NCI-H2196 treated with DMSO at 0.1 percent for 48 hours (cell line): Measurements from ENCODE around the gene SCN8A.
"Not testable (repeated sequence)": the region's sequence is repeated elsewhere in the genome, so short reads cannot be mapped to it uniquely, and the experiment has no call there.

Experiments
- DNase-seq: peaks from one replicate; lab custom pipeline; 2025; ENCODE audit not compliant: unreplicated experiment; lab: John Stamatoyannopoulos, UW

The SCN8A gene

DNA sequence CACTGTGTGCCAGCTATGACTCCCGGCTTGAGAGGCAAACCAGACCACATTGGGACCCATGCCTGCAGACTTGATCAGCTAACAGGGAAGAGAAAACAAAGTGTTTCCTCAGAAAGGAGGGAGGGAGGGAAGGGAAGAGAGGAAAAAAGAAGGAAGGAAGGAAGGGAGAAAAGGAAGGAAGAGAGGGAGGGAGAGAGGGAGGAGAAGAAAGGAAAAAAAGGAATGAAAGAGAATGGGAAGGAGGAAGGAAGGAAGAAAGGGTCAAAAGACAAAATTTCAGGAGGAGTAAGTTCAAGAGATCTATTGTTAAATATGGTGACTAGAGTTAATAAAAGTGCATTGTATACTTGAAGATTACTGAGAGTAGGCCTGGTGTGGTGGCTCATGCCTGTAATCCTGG, 238.6 kb downstream of the SCN8A start:
- no peak for DNase-seq

DNA sequence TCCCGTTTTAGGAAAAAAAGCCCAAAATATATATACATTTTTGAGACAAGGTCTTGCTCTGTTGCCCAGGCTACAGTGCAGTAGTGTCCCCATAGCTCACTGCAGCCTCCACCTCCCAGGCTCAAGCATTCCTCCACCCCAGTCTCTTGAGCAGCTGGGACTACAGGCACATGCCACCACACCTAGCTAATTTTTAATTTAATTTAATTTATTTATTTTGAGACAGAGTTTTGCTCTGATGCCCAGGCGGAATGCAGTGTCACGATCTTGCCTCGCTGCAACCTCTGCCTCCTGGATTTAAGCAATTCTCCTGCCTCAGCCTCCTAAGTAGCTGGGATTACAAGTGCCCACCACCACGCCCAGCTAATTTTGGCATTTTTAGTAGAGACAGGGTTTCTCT, 240.8 kb downstream of the SCN8A start:
- DNase-seq, result not testable (repeated sequence)

DNA sequence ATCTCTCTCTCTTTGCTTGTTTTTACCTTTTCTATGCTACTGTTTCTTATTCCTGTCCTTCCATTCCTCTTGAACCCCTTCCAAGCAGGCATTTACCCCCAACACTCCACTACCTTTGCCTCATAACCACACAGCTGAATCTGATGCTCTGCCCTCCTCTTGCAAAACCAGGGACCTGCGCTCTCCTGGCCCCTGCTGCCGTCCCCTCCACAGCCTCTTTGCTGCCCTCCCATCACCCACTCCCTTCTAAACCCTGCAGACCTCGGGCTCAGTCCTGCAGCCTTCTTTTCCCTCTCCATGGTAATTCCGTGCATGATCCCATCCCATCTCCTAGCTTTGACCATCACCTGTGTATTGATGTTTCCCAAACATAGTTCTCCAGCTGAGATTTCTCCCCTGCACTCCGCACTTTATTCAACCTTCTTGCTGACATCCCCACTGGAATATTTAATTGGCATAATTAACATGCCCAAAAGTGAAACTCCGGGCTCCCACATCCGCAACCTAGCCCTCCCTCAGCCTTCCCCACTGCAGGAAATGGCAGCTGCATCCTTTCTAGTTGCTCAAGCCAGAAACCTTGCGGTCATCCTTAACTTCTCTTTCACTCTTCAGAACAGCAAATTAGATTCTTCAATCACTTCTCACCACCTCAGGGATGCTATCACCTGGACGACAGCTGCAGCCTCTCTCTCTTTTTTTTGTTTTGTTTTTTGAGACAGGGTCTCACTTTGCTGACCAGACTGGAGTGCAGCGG, 241.5 kb downstream of the SCN8A start:
- no peak for DNase-seq

DNA sequence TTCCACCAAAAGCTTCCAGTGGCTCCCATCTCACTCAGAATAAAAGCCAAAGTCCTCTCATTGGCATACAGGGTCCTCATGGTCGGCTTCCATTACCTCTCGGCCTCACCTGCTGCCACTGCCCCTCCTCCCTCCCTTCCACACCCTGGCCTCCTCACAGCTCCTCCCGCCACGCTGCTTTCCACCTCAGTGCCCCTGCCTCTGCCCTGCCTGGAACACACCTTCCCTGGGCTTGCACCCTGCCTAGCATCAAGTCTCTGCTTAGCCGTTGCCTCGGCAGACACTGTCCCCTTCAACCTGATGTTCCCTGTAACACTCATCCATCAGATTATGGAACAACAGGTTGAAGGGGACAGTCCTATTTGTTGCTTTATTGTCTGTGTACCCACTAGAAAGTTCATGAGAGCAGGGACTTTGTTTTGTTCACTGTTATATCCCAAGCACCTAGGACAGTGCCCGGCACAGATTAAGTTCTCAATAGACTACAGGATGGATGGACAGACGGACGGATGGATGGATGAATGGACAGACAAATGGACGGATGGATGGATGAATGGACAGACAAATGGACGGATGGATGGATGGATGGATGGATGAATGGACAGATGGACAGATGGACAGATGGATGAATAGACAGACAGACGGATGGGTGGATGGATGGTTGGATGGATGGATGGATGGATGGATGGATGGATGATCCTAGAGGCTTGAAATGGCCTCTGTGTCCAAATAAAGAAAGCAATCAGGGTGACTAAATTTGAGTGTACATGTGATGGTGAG, 242.6 kb downstream of the SCN8A start:
- DNase-seq, result no peak

DNA sequence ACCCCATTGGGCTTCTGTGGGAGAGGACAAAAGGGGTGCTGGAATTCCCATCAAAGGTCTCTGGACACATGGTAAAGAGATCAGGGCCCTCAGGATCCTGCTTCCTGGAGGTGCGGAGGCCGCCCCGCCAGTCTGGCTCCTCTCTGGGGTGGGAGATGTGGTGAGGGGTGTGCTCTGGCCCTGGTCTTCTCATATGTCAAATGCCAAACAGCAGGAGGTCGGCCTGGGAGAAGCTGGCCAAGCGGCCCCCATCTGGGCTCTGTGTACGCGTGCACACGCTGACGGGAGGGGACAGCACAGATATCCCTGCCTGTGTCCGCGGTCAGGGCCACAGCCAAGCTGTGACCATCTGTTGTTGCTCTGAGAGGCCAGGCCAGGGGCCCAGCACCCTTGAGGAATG, 243.4 kb downstream of the SCN8A start:
- no peak for DNase-seq

DNA sequence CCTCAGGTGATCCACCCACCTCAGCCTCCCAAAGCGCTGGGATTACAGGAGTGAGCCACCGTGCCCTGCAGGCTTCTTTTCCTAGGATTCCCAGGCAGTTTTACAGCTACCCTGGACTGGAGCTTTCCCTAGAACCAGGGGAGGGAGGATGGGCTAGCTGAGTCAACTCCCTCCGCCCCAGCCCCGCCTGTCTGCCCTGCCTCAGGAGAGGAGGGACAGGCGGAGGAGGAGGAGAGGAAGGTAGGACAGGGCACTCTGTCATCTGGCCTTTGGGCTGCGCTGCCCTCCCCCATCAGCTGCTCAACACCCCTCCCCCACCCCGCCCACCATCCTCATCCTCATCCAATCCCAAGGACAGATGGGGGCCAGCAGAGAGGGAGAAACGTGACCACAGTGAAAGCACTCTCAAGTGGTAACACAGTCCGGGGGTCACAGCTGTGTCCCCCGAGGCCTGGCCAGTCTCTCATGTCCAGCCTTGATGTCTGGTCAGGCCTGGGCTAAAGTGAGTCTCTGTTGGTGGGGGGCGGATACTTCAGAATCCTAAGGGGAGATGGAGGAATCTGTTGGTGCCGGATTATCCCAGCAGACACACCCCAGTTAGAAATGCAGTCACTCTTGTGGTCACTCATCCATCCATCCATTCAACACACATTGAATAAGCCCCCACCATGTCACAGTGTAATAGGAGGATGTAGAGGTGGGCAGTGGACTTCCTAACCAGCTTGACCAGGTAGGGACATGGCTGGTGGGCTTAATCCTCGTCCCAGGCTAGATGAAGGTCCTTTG, 245.2 kb downstream of the SCN8A start:
- DNase-seq, result no peak

DNA sequence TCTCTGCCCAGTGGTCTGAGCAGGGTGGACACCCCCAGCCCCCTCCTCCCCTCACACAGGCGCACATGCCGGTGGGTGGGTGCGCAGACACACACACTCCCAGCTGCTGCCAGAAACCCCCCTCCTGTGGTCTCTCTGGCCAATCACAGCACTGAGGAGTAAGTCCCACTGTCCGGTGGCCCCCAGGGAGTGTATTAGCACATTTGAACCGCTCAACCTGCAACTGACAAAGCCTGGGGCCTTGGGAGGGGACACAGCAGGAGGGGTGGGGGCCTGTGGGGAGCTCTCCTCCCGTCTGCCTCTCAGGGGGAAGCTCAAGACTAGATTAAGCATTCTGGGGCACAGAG, 245.8 kb downstream of the SCN8A start:
- DNase-seq, result no peak

DNA sequence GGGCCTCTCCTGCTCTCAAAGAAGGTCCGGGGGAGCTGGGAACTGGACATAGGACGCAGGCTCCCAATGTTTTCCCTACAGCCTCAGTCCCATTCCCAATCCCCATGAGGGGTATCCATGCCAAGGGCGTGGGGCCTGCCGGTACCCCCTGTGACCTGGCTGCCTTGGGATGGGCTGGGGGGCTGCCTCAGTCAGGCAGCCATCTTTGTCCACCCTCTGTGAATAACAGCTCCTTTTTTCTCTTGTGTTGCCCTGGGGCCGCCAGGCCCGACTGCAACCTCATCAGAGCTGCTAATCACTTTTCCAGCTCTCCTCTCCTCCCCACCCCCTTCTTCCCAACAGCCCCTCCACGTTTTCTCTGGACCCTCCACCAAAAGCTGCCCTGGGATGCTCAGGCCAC, 246.3 kb downstream of the SCN8A start:
- no peak for DNase-seq

DNA sequence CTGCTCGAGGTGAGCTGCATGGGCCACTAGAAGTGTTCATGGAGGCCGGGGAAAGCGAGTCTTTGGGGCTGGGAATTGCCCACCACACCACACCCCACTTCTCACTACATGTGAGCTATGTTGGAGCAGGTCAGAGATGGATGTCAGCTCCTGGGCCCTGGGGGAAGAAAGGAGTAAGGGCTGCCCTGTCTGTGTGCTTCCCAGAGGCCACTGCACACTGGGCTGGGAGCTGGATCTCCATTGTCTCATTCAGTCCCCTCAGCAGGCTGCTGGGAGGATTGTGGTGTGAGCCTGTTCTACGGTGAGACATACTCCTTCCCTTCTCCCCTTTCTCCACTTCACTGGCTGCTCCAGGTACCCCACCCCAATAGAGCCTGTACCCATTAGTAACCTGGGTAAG, 247.0 kb downstream of the SCN8A start:
- no peak for DNase-seq

DNA sequence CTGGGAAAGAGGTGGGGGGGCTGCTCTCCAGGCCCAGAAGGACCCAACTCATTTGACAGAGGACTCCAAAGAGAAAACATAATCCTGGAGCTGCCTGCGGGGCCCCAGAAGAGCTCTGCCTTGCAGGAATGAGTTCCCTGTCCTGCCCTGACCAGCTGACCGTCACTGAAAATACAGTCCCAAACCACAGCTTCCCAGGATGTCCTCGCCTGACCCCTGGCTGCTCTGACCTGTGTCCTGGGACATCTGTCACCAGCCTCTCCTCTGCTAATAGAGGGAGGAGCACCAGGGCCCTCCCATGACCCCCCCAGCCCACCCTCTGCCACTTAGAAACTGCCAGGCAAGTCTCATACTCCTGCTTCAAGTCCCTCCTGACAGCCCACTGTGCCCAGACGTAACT, 247.7 kb downstream of the SCN8A start:
- DNase-seq, result no peak

DNA sequence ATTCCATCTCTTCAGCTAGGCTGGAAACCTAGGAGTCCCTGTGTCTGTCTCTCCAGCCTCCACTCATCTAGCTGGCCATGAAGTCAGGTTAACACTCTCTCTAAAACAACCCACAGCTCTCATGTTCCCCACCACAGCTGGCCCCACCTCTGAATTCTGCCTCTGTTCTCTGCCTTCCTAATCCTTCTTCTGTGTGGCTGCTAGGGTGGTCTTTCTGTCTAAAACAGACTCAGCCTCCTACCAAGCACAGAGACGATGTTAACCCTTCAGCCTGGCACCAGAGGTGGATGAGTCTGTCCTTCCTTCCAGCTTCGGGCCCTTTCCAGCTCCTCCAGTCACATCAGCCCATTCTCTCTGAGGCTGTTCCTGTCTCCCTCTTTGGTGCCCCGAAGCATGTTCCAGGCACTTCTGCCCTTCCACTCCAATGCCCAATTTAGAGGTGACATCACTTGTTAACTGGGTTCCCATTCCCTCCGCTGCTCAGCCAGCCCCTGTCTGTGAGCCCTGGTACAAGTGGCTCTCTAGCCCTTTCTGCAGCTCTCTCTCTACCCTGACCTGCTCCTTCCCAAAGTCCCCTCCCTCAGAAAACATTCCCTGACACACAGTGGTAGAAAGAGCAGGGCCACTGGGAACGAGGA, 248.4 kb downstream of the SCN8A start:
- DNase-seq, result no peak

DNA sequence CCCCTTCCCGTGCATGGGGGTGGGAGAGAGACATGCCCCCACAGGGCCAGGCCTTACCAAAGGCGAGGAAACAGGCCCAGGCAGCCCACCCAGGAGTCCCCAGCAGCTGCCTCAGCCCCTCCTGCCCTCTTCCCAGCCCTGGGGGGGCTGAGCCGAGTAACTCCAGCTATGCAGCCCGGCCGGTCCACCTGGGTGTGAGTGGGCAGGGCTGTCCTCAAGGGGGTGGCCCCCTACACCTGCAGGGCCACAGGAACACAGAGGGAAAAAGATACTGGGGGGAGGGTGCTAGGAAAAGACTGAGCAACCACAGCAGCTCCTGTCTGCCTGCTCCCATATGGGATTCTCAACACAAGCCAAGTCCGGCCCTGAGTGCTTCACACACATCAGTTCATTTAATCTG, 249.9 kb downstream of the SCN8A start:
- no peak for DNase-seq

DNA sequence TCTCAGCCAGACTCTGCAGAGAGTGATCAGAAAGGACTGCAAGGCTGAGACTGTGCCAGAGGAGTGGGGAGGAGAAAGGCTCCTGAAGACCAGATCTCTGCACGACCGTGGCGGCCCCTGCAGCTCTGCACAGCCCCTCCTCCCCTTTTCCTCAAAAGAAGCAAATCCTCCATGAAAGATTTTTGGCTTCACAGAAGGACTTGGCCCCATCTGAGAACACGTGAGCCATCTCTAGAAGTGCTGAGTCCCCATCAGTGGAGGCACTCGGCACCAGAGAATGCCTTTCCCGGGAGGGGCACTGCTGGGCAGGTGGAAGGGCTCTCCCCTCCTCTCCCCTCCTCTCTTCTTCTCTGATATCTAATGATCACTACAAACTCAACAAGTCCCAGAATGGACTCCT, 250.7 kb downstream of the SCN8A start:
- no peak for DNase-seq

DNA sequence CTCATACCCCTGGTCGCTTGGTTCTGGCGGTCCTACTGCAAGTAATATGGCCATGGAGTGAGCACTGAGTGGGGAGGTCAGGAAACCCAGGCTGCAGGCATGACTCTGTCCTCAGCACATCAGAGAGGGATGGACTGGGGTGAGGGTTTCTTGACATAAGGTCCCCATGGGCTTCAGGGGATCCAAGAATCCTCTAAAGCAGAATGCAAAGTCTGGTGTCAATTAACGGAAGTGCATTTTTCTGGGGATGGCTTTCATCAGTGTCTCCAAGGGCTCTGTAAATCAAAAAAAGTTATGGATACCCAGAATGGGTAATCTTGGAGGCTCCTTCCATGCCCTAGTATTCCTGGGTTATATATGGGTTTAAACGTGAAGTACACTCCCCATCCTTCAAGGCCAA, 253.8 kb downstream of the SCN8A start:
- DNase-seq, result no peak

DNA sequence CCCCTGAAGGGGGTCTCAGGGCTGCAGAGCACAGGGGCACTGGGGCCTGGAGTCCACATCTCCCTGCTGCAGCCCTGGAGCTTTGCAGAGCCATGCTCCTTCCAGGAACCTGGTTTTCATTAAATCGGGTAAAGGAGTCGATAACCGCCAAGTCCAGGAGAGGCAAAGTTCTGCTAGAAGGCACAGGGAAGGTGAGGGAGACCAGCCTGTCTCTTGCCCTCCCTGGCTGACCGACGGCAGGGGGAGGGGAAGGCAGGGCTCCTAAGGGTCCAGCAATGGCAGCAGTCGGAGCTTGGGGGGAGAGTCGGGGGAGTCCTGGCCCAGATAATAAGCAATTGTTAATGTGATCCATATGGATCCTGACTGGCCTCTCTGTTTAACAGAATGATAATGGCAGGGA, 254.4 kb downstream of the SCN8A start:
- DNase-seq, result no peak

DNA sequence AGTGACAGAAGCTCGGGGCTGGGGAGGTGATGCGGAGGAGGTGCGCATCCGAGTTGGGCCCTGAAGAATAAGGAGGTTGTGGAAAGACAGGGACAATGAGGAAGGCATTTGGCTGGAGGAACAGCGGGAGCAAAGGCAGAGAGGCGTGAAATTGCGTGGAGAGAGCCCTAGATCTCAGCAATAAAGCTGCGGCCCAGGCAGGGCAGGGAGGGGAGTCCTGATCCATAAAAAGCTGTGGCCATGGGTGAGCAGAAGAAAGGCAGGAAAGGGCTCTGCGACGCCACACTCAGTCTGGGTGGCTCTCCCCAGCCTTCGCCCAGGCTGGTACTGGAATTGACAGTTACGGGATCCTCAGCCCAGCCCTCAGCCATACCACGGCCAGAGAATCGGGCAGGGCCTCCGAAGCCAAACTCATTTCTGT, 255.2 kb downstream of the SCN8A start:
- DNase-seq, result no peak

DNA sequence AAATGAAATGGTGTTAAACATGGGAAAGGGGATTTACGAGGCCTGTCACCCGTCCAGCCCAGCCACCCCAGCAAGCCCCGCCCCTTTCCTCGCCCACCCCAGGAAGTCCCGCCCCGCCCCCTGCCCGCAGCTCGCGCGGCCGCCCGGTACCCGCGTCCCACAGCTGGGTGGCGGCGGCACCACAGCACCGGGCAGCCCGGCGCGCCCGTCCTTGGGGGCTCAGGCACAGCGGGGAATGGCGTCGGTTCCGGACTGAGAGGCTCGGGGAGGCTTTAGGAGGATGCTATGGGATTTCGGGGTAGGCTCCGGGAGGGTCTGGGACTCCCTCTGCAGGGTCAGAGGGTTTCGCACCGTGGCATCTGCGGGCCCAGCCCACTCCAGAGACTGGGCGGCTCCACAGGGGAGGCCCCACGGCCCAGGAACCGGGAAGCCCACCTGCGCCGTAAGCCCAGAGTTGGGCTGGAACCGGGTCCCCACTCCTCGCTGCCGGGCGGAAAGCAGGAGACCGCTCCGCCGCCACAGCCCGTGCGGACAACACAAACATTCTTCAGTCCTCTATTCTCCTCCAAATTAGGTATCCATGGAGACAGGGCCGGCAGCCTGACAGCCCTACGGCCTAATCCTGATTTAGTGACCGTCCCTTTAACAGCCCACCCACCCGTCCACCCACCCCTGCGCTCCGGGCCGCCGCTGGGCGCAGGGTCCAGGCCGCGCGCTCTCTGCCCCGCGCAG, 256.0 kb downstream of the SCN8A start:
- no peak for DNase-seq

DNA sequence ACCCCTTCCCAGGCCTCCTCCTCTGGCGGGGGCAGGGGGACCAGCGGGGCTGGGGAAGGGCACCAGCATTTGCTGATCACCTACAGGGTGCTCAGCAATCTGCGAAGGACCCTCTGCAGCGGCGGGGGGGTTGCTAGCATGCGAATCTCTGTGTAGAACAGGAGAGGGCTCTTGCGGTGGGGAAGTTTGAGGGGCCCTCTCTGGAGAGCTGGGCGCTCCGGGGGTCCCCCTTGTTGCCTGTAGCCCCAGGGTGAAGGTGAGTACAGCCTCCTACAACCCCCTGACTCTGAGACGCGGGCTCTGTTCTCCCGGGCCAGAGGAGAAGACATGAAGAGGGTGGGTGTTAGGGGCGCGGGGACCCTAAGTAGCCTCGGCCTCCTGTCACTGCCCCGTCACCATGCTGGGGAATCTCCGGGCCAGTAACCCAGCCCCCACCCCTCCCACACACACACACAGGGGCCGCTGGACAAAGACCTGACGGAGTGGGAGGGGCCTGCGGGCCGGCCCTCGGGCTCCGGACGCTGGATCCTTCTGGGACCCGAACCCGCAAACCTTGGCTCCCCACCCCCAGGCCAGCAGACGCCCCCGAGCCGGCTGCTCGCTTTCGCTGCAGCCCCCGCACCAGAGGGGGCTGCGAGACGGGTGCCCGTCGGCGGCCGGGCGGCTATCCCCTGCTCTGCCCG, 256.8 kb downstream of the SCN8A start:
- no peak for DNase-seq

DNA sequence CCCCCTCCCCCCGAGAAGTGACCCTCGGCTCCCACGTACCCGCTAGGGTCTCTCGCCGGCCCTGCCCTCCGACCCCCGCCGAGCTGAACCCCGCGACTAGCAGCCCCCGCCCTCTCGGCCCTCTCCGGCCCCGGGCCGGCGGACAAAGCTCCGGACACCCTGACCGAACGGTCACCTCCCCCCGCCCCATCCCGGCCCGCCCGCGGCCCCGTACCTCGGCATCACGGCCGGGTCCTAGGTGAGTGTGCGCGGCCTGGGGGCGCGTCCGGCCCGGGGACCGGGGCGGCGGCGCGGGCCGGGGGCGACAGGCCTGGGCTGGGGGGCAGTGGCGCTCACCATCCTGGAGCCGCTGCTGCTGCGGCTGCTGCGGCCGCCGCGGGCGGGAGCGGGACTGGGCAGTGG, 257.3 kb downstream of the SCN8A start, which contains the start of gene FIGNL2:
FIGNL2 (minus strand) TSS at position 393 of the 402 bp plus-strand sequence. CDS start 26,305 bp downstream, outside the sequence.
- DNase-seq, result no peak
